Stimulated activated CD8-positive, alpha-beta memory T cell treated with anti-CD3 and anti-CD28 coated beads, Interleukin-15, amount 100 ng/mL, for 1 hour (primary cell): ENCODE data around the gene DHCR7.

Source experiments
- DNase-seq: peaks from one replicate; pipeline ENCODE4 v3.0.0-alpha.2; 2020; ENCODE audit warnings: low read depth

Gene DHCR7

DNA sequence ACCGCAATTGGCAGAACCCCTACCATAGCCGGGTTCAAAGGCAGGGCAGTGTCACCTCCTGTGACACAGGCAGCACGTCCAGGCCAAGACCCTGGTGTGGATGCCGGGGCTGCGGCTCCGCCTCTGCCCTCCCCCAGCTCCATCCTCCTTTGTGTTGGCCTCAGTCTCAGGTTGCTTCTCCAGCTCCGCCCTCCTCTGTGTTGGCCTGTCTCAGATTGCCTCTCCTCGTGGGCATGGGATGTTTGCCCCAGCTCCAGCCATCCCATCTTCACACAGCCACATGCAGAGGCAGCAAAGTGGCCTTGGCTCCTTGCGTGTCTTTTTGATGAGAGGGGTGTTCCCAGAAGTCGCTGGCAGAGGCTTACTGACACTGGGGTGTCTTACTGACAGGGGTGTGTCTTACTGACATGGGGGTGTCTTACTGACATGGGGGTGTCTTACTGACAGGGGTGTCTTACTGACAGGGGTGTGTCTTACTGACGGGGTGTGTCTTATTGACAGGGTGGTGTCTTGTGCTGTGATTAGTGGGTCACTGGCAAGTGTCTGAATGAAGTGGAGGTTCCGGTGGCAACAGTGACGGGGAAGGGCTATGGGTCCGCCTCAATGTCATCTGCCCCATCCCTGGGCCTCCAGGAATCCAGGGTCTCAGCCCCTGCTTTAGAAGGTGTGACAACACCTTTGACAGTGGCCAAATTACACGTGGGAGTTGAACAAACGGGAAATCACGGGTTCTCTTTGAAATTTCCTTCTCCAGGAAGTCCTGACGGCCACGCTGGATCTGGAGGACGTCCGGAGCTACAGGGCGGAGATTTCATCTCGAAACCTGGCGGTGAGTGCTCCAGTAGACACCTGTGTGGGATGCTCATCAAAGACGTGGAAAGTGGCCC lies 29.7 kb upstream of the DHCR7 start:
- DNase-seq: no peak

DNA sequence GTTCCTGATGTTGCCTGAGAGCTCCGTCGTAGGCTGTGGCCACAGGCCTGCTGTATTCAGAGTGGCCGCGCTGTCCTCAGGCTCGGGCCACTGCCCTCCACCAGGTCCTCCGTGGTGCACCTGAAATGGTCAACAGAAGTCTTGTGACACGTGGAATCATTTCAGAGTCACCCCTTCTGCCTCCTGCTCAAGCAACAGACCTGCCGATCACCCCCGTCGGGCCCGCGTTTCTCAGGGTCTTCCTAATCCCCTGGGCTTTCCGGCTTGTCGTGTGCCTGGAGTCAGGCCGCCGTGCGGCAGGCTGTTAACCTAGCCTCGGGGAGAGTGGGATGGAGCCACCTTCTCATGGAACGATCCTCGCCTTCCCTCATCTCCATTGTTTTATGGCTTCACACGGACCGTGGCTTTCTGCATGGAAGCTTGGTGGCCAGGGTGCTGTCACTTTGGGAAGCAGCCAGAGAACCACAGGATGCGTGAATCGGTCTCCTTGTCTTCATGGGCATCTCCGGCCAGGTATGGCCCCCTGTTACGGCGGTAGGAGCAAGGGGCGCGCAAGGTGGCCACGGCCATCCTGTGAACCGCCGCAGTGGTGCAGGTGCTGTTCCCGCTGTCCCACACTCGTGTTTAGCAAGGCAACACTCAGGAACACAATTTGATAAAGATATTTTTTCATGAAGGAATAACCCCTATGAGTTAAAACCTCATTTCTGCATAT lies 28.9 kb upstream of the DHCR7 start:
- no peak for DNase-seq

DNA sequence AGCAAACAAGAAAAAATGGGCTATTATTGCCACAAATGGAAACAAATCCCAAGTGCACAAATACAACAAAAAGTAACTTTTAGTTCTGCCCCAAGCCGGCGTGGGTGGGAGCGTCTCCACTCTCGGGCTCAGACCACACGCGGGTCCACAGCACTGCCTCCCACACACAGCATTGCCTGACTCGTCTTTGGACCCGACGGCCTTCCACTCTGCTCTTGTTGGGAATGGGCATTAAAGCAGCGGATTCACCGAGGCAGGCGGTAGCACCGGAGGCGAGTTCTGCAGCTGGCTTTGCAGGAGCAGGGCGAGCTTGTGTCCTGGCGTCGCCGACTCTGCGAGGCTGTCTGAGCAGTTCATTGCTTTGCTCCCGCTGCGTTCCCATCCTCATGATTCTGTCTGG lies 27.8 kb upstream of the DHCR7 start:
- DNase-seq: no peak

DNA sequence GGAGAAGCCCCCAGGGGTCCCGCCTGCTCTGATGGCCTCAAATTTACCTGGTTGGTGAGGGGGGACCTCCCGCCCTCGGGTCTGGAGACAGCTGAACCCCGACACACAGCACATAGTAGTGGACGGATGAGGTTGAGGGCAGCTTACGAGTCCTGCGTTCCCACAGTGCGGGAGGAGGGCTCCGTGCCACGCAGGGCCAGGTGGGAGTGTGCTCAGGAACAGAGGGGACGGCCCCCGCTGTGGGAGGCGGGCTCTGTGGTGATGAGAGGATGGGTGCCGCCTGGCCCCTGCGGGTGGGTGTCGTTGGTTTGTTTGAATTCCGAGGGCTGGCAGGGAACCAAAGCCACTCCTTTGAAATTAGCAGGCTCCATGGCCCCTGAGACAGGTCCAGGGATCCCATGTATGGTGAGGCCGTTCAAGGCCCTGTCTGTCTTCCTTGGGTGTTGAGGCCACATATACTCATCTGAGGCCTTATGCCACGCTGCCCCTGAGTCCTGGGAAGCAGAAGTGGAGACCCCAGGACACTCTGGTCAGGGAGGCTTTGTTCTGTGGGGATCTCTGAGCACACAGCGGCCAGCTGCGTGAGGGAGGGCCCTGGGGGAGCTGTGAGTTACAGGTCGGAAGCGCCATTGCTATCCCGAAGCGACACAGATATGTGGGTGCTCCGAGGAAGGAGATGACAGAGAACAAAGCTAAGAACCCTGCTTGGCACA lies 26.7 kb upstream of the DHCR7 start:
- DNase-seq: no peak

DNA sequence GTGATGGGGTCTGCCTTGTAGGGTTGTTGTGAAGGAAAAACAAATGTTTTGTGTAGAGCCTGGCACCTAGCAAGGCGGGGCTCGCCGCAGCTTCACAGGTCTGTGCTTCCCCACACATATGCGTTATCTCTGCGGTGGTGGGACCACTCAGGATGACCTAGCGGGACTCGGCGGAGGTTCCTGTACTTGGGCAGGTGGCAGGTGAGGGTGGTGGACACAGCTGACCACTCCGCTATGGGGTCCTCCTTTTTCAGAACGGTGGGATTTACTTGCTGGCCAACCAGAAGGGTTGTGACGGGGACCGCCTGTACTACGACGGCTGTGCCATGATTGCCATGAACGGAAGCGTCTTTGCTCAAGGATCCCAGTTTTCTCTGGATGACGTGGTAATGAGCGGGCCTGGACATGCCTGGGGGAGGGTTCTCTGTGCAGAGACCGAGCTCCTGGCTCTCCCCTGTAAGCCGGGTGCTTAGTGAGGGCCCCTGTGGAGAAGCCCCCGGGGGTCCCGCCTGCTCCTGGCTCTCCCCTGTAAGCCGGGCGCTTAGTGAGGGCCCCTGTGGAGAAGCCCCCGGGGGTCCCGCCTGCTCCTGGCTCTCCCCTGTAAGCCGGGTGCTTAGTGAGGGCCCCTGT lies 26.1 kb upstream of the DHCR7 start:
- no peak for DNase-seq

DNA sequence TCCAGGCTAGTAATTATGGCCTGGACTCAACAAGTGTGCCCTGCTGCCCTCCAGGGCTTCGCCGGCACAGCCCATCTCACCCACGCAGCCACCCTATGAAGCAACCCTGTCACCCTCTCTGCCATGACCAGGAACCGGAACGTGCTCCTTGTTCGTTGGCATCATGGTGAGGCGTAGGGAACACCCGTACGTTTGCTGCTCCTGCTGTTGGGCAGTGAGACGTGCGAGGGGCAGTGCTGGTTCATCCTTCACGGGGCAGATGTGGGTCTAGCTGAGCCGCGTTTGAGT lies 25.5 kb upstream of the DHCR7 start:
- DNase-seq: no peak

DNA sequence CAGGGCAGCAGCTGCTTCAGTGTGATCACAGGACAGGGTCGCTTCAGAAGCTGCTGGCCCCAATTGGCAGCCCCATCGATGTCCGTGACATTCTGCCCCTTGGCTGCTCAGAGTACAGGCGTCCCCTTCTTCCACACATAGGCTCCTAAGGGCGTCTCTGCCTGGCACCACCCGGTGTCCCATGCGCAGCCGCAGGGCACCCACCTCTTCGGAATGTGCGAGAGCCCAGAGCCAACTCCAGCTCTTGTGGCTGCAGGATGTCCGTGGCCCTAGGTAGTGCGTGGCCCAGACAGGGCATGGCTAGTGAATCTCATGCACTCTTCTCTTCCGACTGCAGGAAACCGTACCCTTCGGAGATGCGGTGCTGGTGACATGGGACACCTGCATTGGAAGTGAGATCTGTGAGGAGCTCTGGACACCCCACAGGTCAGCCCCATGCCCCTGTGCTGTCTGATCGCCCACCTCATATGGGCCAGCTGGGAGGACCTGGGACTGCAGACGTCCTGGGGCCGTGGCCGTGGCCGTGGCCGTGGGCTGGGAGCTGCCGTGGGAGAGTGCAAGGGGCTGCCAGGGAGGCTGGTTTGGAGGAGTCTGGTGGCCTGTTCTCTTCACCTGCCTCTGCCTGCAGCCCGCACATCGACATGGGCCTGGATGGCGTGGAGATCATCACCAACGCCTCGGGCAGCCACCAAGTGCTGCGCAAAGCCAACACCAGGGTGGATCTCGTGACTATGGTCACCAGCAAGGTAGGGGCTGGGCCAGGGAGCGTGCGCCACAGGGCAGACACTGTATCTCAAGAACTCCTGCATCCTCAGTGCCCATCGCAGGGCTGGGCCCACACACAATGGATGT lies 25.0 kb upstream of the DHCR7 start:
- DNase-seq: no peak

DNA sequence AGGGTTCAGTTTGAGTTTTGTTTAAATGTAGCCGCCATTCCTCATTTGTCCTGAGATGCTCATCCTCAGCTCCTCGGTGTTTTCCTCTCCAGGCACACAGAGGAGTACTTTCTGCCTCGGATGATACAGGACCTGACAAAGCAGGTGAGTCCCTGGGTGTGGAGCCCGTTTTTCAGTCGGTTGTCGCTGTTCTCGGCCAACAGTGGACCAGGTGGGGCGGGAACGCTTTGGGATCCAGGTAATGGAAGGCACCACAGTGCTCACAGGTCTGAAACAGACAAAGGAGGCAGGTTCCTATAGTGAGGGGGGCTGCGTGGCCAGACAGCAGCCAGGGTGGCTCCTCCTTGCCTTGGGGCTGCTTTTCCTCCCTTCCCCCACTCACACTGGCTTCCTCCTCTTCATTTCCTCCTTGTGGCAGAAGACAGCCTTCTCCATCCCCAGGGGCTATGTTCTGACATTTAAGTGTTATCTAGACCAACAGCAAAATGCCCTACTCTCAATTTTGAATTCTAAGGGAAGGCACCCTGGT lies 24.2 kb upstream of the DHCR7 start:
- DNase-seq: no peak

DNA sequence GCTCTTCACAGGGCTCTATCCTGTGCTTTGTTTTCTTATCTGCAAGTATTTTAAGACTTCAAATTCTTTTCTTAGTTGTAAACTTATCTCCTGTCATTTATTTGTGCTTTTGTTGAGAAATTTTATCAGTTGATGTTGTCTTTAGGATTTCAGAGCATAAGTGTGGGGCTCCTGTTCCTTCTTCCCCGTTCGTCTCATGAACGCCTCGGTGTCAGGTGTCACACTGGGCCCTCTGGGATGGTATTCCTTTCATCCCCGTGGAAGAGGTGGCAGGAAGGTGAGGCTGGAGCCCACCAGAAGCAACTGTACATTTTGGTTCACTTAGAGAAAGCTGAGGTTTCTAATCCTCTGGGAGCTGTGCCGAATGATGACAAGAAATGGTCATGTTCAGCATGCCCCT lies 22.8 kb upstream of the DHCR7 start:
- DNase-seq: no peak

DNA sequence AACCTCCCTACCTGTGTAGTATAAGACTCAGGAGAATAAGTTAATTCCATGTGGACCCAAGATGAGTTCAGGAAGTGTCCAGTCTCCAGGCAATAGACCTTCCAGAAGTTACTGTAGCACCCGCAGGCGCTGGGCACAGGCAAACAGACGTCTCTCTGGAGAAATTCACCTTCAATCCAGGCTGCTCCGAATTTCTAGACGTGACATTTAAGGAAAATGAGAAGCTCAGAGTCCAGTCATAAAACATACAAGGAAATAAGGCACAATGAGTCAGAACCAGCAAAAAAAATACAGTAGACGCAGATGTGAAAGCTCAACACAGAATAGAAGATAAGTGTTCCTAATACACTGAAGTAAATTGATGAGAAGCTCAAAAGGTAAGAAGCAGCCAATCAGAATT lies 19.0 kb upstream of the DHCR7 start:
- no peak for DNase-seq

DNA sequence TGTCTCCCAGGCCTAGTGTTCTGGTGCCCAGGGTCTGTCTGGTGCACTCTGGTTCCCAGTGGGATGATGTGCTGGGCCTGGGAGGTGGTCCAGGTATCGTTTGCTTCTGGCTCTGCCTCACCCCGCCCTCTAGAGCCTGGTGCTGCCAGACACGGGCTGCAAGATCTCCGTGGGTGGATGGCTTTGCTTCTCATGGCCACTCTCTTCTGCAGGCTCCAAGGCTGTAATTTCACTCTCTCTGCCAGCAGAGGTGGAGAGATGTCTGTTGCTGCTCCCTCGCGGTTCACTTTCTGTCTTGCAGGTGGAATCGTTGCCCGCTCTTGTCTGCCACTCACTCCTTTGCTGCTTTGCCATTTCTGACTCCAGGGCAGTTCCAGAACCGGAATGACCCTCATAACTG lies 18.2 kb upstream of the DHCR7 start:
- DNase-seq: no peak

DNA sequence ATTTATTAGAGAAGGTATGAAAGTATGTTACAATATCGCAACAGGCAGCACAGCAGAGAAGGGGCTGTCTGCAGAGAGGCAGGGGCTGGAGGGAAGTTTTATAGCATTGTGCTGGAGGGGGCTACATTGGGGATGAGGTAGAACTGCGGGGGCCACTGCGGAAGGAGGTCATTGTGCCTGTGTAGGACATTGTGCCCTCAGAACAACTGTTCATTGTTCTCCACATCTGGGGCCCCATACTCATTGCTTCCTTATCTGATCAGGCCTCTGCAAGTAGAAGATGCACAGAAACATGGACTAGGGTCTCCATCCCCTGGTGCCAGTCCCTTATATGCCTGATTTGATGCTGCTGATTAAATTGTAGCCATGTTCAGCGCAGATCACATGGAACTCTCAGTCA lies 16.9 kb upstream of the DHCR7 start:
- no peak for DNase-seq

DNA sequence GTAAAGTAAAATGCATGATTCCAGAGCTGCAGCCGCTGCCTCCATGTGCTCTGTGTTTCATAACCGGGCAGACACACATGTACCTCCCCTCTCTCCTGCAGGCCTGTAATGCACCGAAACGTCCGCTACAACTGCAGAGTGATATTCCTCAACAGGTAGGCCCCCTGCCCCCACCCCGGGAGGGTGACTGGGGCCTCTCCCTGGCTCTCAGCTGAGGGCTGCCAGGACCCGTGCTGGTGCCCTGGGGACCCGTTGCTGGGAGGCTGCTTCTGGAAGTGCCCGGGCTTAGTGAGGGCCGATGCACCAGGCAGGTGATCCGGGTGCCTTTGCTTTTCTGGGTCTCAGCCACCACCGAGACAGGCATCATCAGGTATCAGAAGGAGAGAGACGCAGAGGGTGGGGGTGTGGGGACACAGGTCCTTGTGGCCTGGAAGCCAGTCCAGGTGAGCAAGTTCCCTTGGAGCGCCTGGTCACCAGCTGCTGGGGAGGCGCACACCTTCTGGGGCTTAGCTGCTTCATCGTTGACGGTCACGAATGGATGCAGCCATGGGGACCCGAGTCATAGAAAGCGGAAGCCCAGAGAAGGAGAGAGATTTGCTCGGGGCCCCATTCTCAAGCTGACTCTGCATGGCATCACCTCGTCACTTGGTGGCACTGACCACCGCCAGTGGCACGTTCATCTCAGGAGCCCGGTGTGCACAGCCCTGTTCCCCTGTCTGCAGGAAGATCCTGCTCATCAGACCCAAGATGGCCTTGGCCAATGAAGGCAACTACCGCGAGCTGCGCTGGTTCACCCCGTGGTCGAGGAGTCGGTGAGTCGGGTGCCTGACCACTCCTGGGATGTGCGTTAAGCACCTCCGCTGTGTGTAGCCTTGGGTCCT lies 15.4 kb upstream of the DHCR7 start:
- no peak for DNase-seq

DNA sequence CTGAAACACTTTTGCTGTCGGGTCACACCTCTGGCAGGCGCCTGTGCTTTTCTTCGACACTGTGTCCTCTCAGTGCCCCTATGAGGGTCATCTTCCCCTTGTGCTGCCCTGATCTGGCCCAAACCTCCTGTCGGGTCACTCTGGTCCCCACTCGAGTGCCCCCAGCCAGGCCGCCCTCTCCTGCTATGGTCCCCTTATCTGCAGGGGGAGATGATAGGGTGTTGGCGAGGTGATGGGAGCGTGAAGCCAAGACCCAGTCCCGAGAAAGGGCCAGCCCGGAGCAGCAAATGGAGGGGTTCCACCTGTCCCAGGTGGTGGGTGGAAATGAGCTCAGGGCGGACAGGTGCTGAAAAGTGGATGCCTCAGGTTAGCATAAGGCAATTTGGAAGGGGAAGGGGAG lies 14.5 kb upstream of the DHCR7 start:
- DNase-seq: no peak

DNA sequence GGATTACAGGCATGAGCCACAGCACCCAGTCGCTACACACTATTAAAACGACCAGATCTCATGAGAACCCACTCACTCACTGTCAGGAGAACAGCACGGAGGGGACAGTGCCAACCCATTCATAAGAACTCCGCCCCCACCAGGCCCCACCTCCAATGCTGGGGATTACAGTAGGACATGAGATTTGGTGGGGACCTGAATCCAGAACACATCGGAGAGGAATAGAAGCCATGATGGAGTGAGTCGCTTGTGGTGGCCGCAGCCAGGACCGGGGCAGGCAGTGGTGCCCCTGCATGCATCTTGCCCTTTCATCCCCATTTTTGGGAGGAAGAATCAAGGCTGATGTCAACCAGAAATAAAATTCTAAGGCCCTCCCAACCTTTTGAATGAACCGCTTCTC lies 13.5 kb upstream of the DHCR7 start:
- no peak for DNase-seq

DNA sequence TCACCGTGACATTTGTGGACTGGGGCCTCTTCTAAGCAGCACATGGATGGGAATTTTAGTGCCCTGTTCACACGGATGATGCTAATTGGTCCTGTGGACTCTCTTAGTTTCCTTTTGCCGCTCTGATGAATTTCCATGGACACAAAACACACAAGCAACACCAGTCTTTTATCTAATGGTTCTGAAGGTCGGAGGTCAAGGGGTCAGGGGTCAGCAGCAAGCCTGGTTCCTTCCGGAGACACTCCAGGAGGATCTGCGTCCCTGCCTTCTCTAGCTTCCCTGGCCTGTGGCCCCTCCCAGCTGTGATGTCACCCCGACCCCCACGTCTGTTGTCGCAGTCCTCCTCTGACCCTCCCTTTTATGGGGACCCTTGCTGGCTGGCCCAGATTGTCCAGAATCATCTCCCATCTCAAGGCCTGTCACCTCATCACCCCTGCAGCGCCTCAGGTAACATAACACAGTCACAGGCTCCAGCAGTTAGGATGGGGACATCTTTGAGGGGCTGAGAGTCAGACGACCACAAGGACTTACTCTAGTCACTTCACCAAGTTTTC lies 11.7 kb upstream of the DHCR7 start:
- no peak for DNase-seq

DNA sequence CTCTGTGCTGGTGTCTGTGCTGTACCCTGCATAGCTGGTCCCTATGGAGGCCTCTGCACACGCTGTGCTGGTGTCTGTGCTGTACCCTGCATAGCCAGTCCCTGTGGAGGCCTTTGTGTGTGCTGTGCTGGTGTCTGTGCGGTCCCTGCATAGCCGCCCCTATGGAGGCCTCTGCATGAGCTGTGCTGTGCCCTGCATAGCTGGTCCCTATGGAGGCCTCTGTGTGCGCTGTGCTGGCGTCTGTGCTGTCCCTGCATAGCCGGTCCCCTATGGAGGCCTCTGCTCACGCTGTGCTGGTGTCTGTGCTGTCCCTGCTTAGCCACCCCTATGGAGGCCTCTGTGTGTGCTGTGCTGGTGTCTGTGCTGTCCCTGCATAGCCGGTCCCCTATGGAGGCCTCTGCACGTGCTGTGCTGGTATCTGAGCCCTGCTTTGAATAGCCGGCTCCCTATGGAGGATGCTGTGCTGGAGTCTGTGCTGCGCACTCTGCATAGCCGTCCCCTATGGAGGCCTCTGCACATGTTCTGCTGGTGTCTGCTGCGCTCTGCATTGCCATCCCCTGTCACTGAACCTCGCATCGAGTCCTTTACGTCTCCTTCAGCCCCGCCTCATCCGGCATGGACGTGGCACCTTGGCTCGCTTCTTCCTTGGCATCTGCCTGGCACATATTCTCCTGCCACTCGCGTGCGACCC lies 11.0 kb upstream of the DHCR7 start:
- no peak for DNase-seq

DNA sequence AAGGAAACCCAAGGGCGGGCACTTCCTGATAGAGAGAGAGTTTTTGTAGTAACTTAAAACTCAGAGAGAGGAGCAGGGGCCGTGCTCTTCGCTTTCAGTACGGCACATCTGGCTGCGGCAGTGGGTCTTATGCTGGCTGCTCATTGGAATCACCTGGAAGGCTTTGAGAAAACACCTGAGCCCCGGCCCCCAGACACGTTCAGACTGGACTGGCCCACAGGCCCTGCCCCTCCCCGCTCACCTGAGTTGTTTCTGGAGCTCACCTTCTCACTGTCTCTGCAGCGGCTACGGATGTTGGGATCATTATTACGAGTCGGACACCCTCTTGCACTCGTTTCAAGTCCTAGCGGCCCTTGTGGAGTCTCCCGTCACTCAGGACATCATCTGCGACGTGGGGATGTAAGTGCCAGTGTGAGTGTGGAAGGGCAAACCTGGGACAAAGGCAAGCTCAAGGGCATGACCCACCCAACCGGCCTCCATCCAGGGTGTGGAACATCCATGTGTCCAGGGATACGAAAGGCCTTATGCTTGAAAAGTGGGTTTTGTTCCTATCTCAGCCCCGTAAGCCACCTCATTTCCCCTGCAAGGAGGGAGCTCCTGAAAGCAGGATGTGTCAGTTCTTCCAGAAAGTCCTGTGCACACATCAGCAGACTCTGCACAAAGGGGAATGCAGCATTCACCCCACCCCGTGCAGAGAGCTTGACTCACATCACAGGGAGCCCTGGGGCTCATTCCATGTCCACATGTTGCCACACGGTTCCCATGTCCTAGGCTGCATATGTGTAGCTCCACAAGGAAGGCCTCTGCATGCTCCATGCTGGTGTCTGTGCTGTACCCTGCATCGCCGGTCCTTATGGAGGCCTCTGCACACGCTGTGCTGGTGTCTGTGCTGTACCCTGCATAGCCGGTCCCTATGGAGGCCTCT lies 10.2 kb upstream of the DHCR7 start:
- no peak for DNase-seq

DNA sequence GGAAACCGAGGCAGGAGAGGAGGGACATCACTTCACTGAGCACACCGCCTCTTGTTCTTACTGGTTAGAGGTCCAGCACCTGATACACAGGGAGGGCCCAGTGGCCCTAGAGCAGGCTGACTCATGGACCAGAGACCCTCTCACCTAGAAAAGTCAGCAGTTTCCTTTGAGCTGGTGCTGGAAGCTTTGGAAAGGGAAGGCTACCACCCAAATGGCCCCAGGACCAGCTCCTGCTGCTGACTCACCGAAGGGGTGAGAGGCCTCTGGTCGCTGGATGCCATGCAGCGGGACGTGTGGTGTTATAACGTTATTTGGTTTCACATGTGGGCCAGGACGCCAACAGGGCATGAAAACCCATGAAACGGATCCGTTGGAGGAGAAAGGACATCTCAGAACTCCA lies 8.6 kb upstream of the DHCR7 start:
- no peak for DNase-seq
